Left ventricle myocardium superior (tissue), 1 donor: ENCODE results near the gene TMOD3. TPM values are rescaled to one million over a fixed set of nuclear protein-coding genes. Genes with fewer than 3 reads are reported as not detected.

Source experiments
- ATAC-seq: fragments of 200-7000 bp; cut with Tn5 transposase; one replicate; pipeline ENCODE4 v1.9.1; 2020; ENCODE audit warnings: mild to moderate bottlenecking, moderate library complexity
- DNase-seq: peaks from one replicate; pipeline ENCODE4 v3.0.0-alpha.2; 2020
- intact Hi-C: fragments of 100-400 bp; cut with micrococcal nuclease; formaldehyde crosslinking; loops from one replicate; pipeline ENCODE4 v1.11.0; 2022
- total RNA-seq: library from RNA; stranded (reverse); fragmentation: NEBNext Ultra II Directional; extraction: Animal tissue kit (Norgen Biotek cat#: 25700); gene quantifications from one replicate; pipeline ENCODE4 v1.2.1, GENCODE V29; 2021
- donor health status: DM: no; HTN: yes; CAD: no; lungs with severe emphysema.

Gene TMOD3
- total RNA-seq, 1 donor from 2014 or later = 19.9 TPM

- ATAC-seq (no peak), DNase-seq (no peak)
- intact Hi-C loops = no loop called here
These were observed 26.2 kb downstream of the TMOD3 start for GRCh38 chr15:51855612-51856011.

DNA sequence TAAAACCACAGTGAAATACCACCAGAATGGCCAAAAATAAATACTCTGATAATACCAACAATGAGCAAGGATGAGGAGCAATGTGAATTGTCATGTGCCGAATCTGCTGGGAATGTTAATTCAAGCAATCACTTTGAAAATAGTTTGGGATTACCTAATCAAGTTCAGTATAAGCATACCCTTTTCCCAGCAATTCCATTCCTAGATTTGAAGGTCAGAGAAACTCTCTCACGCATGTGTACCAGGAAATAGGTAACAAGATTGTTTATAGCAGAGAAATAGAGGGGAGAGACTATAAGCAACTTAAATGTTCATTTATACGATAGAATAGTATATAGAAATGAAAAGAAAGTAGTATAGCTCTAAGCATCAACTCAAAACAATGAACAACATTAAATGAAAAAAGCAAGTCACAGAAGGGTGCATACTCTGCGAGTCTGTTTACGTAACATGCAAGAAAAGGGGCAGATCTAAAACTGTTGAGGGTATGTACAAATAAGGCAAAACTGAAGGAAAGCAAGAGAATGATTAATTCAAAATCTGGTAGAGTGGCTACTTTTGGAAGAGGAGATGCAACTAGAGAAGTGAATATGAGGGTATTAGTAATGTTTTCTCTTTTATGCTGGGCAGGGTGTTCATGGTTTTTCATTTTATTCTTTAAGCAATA is 27.4 kb downstream of the TMOD3 start:
- ATAC-seq (no peak), DNase-seq (no peak)
- intact Hi-C loops = no loop called here

GRCh38 chr15:51861557-51862359 is 32.3 kb downstream of the TMOD3 start:
- ATAC-seq = no peak
- no peak for DNase-seq
- intact Hi-C loops = no loop called here

DNA sequence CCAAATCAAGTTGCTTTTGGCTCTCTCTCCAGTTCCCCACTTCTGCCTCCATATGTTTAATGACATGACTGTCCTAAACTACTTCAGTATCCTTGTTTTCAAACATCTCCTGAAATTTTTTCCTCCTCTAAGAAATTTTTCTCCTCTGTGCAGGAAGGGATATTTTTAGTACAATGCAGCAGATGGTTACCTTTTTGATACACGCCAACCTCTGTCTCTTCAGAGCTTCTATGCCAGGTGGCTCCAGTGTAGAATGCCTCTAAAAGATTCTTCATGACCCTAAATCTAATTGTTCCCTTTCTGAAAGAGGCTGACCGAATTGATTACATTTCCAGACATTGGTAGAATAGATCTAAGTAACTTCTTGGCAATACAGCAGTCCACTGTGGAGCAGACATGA is 33.7 kb downstream of the TMOD3 start:
- no peak for ATAC-seq
- DNase-seq = no peak
- intact Hi-C loops = no loop called here

GRCh38 chr15:51864408-51865056 is 35.1 kb downstream of the TMOD3 start:
- intact Hi-C loops = no loop called here
- ATAC-seq = no peak
- no peak for DNase-seq

GRCh38 chr15:51865317-51865716 is 35.9 kb downstream of the TMOD3 start:
- intact Hi-C loops = no loop called here
- ATAC-seq (no peak), DNase-seq (no peak)

DNA sequence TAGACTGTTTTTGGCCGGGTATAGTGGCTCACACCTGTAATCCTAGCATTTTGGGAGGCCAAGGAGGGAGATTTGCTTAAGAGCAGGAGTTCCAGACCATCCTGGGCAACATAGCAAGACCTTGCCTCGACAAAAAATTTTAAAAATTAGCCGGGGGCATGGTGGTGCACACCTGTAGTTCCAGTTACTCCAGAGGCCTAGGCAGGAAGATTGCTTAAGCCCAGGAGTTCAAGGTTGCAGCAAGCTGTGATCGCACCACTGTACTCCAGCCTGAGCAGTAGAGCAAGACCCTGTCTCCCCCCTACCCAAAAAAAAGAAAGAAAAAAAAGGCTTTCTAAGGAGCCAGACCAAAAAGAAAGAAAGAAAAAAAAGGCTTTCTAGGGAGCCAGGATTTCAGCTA is 36.7 kb downstream of the TMOD3 start:
- ATAC-seq (no peak), DNase-seq (no peak)
- intact Hi-C loops = no loop called here

DNA sequence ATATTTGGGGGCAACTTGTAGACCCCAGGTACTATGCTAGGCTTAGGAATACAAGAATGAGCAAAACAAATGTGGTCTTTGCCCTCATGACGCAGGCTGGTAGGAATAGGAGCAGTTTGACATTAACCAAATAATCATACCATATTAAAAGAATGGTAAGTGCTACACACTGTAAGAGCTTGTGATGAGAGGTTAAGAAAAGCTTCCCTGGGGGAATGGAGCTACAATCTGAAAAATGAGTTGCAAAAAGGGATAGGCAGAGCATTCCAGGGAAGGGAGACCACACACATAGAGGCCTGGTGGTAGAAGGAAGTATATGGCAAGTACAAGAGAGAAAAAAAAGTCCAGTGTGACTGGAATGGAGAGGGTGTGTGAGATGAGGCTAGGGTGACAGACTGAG is 37.3 kb downstream of the TMOD3 start:
- no peak for DNase-seq
- intact Hi-C loops = no loop called here
- no peak for ATAC-seq

GRCh38 chr15:51869060-51869421 is 39.6 kb downstream of the TMOD3 start:
- DNase-seq (no peak), ATAC-seq (no peak)
- intact Hi-C loops = no loop called here

DNA sequence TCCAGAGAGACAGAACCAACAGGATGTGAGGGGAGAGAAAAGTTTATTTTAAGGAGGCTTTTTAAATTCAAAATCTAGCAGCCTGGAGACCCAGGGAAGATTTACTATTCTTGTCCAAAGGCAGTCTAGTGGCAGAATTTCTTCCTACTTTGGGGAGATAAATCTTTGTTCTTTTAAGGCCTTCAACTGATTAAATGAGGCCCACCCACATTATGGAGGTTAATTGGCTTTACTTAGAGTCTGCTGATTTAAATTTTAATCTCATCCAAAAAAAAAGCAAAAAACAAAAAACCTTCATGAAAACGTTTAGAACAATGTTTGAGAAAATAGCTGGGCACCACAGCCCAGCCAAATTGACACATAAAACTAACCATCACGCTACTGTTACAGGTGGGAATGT is 41.3 kb downstream of the TMOD3 start:
- DNase-seq = no peak
- no peak for ATAC-seq
- intact Hi-C loops = no loop called here

GRCh38 chr15:51874751-51875644 is 45.5 kb downstream of the TMOD3 start:
- intact Hi-C loops = no loop called here
- ATAC-seq (peak; percentile 79), DNase-seq (no peak)

DNA sequence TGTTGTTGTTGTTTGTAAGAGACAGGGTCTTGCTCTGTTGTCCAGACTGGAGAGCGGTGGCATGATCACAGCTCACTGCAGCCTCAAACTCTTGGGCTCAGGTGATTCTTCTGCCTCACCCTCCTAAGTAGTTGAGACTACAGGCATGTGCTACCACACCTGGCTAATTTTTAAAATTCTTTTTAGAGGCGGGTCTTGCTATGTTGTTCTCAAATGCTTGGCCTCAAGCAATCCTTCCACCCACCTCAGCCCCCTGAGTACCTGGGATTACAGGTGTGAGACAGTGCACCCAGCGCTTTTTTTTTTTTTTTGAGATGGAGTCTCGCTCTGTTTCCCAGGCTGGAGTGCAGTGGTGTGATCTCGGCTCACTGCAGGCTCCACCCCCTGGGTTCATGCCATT is 46.7 kb downstream of the TMOD3 start:
- no peak for ATAC-seq
- DNase-seq = no peak
- intact Hi-C loops = no loop called here

- DNase-seq = no peak
- ATAC-seq = peak; percentile 51
- intact Hi-C loops = no loop called here
These were observed 49.3 kb downstream of the TMOD3 start for GRCh38 chr15:51878446-51879386.

DNA sequence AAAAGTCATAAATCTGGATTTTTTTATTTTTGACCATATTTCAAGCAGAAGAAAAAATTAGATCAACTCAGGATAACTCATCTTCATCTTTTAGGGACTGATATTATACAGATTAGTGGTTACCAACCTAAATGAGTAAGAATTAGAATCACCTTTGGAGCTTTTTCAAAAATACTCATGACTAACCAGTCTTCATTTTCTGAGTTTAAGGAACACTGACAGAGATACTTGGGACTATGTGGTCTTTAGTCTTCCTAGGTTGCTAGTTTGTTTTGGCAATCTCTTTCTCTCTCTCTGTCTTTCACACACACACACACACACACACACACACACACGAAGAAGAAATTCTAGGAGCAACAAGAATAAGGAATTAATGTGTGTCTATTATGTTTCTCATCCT is 50.1 kb downstream of the TMOD3 start:
- intact Hi-C loops = no loop called here
- DNase-seq = no peak
- no peak for ATAC-seq

DNA sequence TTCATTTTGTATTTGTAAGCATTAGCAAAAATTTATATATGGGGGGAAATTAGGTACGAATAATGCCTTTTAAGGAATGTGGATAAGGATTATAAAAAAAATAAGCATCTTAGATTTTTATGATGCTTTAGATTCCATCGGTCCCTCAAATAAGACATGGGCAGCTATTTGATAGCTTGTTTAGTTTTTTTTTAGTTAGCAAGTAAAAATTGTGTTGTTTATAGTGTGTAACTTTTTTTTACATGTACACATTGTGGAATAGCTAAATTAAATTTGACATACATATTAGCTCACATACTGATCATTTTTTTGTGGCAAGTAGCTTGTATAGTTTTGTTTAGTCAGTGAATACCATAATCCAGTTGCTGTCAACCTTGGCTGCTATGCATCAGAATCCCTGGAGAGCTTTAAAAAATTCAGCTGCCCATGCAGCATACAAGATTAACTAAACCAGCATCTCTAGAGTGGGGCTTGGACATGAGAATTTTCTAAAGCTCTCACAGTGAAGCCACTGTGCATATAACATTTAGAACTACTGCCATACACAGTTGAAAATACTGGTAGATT is 53.9 kb downstream of the TMOD3 start:
- intact Hi-C loops = loop anchor here (10.0 kb wide), 1 partner anchor 49 kb away; no protein-coding TSS in a partner anchor
- DNase-seq = no peak
- ATAC-seq = no peak

- no peak for ATAC-seq
- intact Hi-C loops = loop anchor here (10.0 kb wide), 1 partner anchor 49 kb away; no protein-coding TSS in a partner anchor
- no peak for DNase-seq
These were observed 54.6 kb downstream of the TMOD3 start for GRCh38 chr15:51884041-51884440.

DNA sequence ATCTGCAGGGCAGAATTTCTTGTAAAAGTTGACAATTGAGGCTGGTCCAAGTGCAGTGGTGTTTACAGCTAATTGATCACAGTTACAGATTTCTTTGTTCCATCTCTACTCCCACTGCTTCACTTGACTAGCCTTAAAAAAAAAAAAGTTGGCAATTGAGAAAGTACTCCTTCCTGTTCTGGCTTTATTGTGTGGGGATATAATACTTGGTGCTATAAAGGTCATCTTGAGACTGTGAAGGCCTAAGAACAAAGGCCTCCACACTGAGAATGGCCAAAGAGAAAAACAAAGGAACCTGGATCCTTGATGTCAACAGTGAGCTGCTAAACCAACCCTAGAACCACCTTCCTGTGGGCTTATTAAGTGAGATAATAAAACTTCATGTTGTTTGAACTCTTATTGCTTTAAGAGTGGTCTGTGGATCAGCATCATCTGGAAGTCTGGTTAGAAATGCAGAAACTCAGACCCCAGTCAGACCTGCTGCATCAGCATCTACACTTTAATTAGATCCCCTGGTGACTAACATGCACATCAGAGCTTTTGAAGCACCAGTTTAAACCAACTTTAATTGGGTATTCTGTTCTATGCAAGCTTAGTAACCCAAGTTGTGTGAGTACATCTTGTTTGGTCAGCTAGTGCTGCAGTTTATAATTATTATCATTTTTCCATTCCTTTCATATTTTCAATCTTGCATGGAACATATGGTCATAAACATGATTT is 55.2 kb downstream of the TMOD3 start:
- intact Hi-C loops = loop anchor here (10.0 kb wide), 1 partner anchor 50 kb away; no protein-coding TSS in a partner anchor
- ATAC-seq = peak; percentile 52
- no peak for DNase-seq
